Airway epithelial cell (primary cell): ENCODE results near the gene PLCZ1. TPM values are rescaled to one million over a fixed set of nuclear protein-coding genes. Genes with fewer than 3 reads are reported as not detected.

Experiments used
- total RNA-seq: library from RNA; depleted of rRNA; stranded (reverse); fragments of >200 nt; gene quantifications from 2 replicates; pipeline ENCODE4 v1.2.3, GENCODE V29; 2015

PLCZ1 gene
- total RNA-seq: not detected in 2 replicates

GRCh38 chr12:18737819-18738218, at the start of gene PLCZ1, which contains the start of gene CAPZA3:
Gene PLCZ1, minus strand, starts transcription at chr12:18738012. Its CDS starts 641 bp downstream, at chr12:18737371.
Gene CAPZA3, plus strand, starts transcription at chr12:18738119. Its CDS starts 150 bp downstream, at chr12:18738269.

Other genes with a start within 250 kb of the PLCZ1 start
- not detected in 2 replicates for gene CAPZA3, start 107 bp upstream of the PLCZ1 start, total RNA-seq